Cerebellar nuclear complex (tissue), 1 donor: Measurements from ENCODE around the gene THNSL1.
A peak's percentile ranks its signal among the peaks of the same experiment; 100 is the strongest.
"Not testable (repeated sequence)": the region's sequence is repeated elsewhere in the genome, so short reads cannot be mapped to it uniquely, and the experiment has no call there.

ENCODE experiments used
- DNase-seq, 2 experiments: peaks; one replicate each; lab custom pipeline; 2025; lab: John Stamatoyannopoulos, UW

Gene THNSL1

DNA sequence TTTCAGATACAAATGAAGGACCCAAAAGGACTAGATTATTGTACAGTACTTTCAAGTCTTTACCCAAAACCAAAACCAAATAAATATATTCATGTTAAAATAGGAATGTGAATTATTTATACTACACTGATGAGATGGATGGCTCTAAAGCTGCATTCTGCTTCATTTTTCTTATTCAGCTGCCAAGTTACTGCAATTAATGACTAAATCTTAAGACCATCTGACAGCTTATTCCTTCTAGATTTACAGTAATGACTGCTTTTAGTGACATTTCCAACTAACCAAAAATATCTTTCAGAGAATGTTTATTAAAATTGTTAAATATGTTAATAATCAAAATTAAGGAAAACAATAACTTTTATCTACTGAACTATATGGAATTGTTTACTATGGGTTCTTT lies 21.3 kb upstream of the THNSL1 start:
- DNase-seq = no peak

DNA sequence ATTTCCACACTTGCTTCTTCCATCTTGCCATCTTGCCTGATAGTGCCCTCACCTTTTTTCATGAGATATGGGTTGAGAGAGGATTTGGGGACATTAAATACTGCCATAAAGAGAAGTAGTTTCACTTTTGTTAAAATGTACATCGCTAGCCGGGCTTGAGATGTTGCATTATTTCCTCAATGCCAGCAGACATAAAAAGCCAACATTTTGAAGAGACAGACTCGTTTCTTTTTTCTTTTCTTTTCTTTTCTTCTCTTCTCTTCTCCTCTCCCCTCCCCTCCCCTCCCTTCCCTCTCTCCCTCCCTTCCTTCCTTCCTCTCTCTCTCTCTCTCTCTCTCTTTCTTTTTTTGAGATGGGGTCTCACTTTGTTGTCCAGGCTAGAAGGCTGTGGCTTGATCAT lies 18.4 kb upstream of the THNSL1 start:
- no peak for DNase-seq

DNA sequence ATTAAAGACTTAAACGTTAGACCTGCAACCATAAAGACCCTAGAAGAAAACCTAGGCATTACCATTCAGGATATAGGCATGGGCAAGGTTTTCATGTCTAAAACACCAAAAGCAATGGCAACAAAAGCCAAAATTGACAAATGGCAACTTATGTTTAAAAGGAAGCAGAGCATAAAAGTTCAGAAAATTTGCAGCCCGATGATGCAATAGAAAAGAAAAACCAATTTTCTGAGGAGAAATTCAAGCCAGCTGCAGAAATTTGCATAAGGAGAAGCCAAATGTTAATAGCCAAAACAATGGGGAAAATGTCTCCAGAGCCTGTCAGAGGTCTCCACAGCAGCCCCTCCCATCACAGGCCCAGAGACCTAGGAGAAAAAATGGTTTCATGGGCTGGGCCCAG lies 4.8 kb upstream of the THNSL1 start:
- not testable (repeated sequence) for DNase-seq

DNA sequence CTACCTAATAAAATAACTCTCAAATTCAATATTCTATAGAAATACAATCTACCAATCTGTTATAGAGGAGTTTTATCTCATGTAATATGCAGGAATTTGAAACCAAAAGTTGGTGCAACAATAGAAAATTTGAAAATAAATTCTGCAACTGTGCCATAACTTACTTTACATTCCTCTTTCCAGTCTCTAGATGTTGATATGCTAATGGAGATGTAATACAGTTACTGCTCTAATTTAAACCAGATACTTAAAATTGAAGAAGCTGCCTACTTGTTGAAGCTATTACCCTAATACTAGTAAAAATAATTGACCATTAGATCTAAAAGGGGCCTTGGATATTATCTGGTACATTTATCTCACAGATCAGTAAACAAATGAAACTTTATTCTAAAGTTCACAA lies 1.8 kb upstream of the THNSL1 start:
- DNase-seq = no peak

GRCh38 chr10:25015828-25016375 lies 510 bp upstream of the THNSL1 start, which contains the start of gene ENKUR:
Gene ENKUR, minus strand, starts transcription at chr10:25016158. Its CDS starts 222 bp downstream, at chr10:25015936.
- peak in 1 of 2 experiments; percentile 84 for DNase-seq

DNA sequence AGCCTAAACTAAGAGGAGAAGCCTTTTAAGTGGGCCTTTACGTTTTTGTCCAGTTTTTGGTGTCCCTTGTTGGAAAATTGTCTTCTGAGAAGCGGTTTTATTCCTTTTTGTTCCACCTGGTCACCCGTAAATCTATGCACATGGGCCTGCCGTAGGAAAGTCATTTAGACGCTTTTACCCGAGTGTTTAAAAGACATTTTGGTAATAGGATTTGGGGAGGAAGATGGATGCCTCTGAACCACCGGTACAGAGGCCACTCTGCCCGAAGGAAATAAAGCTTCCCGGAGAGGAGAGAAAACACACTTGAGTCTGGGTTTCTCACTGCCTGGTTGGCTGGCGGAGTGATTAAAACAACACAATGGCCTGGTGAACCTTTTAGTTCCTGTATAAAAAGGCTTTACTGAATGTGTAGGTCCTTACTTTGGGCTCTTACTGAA lies 760 bp downstream of the THNSL1 start:
- no peak for DNase-seq

DNA sequence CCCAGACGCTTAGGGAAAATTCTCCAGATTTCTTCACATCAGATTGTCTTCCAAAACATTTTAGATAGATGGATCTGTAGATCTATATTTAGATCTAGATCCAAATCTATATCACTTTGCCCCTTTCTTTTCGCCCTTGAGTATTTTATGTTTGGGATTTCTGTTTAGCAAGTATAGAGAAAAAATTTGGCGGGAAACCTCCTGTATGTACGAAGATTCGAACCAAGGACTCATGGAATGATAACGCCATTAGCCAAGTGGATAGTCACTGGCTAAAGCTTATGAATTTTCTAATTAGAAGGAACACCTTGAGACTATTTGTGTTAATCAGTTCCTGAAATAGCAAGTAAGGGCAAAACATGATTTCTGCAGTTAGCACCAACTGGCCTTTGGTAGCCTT lies 1.2 kb downstream of the THNSL1 start:
- DNase-seq = no peak

- DNase-seq = no peak
Observed at GRCh38 chr10:25018703-25019102, 2.3 kb downstream of the THNSL1 start.

DNA sequence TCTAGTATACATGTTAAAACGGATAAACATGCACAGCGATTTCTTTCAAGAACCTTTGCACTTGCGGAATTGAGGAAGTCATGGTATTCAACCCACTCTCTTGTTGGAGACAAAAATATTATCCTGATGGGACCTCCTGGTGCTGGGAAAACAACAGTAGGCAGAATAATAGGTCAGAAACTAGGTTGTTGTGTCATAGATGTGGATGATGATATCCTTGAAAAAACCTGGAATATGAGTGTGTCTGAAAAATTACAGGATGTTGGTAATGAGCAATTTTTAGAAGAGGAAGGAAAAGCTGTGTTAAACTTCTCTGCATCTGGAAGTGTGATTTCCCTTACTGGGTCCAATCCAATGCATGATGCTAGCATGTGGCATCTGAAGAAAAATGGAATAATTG lies 6.9 kb downstream of the THNSL1 start:
- DNase-seq = no peak

- DNase-seq = no peak
Observed at GRCh38 chr10:25024528-25024927, 8.1 kb downstream of the THNSL1 start.

GRCh38 chr10:25026463-25026862 lies 10.1 kb downstream of the THNSL1 start:
- DNase-seq = no peak

GRCh38 chr10:25028711-25029110 lies 12.3 kb downstream of the THNSL1 start:
- no peak for DNase-seq

DNA sequence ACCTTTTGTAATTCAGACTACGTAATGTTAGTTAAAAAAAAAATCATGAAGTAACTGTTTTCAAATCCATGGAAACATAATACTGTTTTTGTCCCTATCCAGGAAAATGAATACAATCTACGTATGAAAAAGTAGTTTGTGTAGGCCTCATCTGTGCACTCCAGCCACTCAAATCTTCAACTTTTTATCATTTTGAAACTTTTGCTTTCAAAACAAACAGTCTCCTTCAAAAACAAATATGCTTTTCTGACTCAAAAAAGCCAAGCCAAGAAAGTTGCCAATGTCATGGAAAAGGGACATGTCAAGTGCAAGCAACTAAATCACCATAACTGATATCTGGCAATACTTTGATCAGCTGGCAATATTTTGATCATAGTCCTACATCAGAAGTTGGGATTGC lies 13.1 kb downstream of the THNSL1 start:
- no peak for DNase-seq

DNA sequence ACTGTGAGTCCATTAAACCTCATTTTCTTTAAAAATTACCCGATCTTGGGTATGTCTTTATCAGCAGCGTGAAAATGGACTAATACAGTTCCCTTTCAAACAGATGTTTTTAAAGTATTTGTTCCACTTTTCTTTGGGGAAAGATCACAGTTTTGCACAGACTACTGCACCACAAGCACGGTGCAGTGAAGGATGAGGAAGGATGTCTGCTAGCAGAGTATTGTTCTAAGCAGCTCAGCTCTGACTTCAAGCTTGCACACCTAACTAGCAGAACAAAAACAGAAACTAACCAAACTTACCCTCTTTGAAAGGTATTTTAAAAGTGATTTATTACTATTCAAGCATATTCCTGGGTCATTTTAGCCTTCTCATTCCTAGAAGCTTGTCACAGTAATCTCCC lies 20.0 kb downstream of the THNSL1 start:
- DNase-seq = no peak

- DNase-seq = no peak
Observed at GRCh38 chr10:25038325-25038724, 21.9 kb downstream of the THNSL1 start.

GRCh38 chr10:25039531-25039930 lies 23.1 kb downstream of the THNSL1 start:
- DNase-seq = no peak

- no peak for DNase-seq
Observed at GRCh38 chr10:25046641-25047040, 30.2 kb downstream of the THNSL1 start.

- no peak for DNase-seq
Observed at GRCh38 chr10:25047088-25047487, 30.7 kb downstream of the THNSL1 start.

DNA sequence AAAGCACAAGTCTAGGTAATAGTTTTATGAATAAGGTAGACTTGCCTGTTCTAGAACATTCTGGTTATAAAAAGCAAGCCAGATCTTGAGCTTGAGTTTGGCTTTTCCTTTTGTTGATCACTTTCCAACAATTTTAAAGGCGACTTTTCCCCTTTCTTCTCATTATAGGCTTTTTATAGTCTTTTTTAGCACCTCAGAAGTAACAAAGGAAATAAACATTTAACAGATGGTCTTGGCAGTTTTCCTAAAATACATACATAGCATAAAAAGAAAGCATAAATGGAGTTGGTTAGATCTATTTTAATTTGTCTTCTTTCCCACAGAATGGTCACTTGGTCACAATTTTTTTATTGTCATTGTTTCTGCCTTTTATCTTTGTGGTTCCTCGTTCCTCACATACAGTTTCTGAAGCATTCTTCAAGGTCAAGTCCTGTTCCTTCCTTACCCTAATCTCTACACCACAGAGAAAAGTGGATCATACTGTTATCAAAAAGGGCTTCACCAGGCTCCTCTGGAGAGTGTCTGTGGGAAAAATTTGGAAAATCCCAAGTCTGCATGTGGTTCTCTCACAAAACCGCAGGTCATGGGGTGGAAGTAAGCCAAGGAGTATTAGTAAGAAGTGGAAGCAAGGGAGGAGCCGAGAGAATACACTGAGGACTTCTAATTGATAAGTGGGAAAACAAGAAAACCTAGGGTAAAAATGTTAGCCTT lies 31.3 kb downstream of the THNSL1 start:
- DNase-seq = no peak

DNA sequence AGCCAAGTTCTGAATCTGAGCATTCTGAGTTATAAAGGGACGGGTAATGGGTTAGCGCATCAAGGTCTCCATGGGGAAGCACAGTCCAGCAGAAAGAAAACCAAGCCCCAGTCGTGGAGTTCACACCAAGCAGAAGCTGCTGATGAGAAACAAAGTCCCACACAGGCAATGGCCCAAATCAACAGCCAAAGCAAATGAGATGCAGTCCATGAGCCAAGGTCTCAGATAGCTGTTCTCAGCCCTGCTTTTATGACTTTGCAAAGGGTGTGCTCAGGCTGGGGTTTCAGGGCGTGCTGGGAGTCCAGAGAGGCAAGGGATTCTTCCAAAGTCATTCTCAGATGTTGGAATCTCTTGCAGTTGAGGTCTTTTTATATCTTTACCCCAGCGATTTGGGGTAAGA lies 32.0 kb downstream of the THNSL1 start:
- no peak for DNase-seq

DNA sequence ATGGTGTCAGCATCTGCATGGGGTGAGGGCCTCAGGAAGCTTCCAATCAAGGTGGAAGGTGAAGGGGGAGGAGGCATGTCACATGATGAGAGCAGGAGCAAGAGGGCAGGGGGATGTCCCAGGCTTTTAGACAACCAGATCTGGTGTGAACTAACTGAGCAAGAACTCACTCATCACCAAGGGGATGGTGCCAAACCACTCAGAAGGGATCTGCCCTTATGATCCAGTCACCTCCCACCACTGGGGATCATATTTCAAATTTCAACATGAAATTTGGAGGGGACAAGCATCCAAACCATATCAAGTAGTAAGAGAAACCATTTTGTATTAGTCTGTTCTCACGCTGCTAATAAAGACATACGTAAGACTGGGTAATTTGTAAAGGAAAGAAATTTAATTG lies 33.6 kb downstream of the THNSL1 start:
- no peak for DNase-seq

GRCh38 chr10:25050402-25050801 lies 34.0 kb downstream of the THNSL1 start:
- DNase-seq = no peak

- DNase-seq = no peak
Observed at GRCh38 chr10:25052012-25052411, 35.6 kb downstream of the THNSL1 start.

- DNase-seq = no peak
Observed at GRCh38 chr10:25056726-25057125, 40.3 kb downstream of the THNSL1 start.
